Lower lobe of right lung (tissue), 2 donors: Measurements from ENCODE around the gene PIGH. TPM values are rescaled to one million over a fixed set of nuclear protein-coding genes. Genes with fewer than 3 reads are reported as not detected.
"Not testable (repeated sequence)": the region's sequence is repeated elsewhere in the genome, so short reads cannot be mapped to it uniquely, and the experiment has no call there.

ENCODE experiments used
- ATAC-seq, 2 donors: fragments of 200-7000 bp; cut with Tn5 transposase; one replicate each; pipeline ENCODE4 v1.9.1; 2020 to 2022; ENCODE audit warnings: mild to moderate bottlenecking in 2 of 2, moderate library complexity in 2 of 2
- DNase-seq: peaks from one replicate; pipeline ENCODE4 v3.0.0-alpha.2; 2020
- H3K27ac ChIP-seq: fragments of 200-600 bp; one replicate; pipeline ENCODE4 v1.8.0; 2022
- H3K27me3 ChIP-seq: fragments of 200-600 bp; one replicate; pipeline ENCODE4 v1.8.0; 2022; ENCODE audit warnings: low read depth
- H3K36me3 ChIP-seq: fragments of 200-600 bp; one replicate; pipeline ENCODE4 v1.8.0; 2022; ENCODE audit warnings: mild to moderate bottlenecking
- H3K4me1 ChIP-seq: fragments of 200-600 bp; one replicate; pipeline ENCODE4 v1.8.0; 2022
- H3K4me3 ChIP-seq: fragments of 200-600 bp; one replicate; pipeline ENCODE4 v1.8.0; 2022; ENCODE audit warnings: mild to moderate bottlenecking
- H3K9me3 ChIP-seq: fragments of 200-600 bp; one replicate; pipeline ENCODE4 v1.8.0; 2022
- CTCF ChIP-seq: fragments of 200-600 bp; IDR thresholded peaks from one replicate; pipeline ENCODE4 v1.8.0; 2022; ENCODE audit warnings: antibody characterized with exemption, mild to moderate bottlenecking
- intact Hi-C: fragments of 100-400 bp; cut with DNase I; formaldehyde crosslinking; loops from one replicate; pipeline ENCODE4 v1.11.0; 2022
- total RNA-seq: library from RNA; stranded (reverse); fragmentation: NEBNext Ultra II Directional; extraction: Animal tissue kit (Norgen Biotek cat#: 25700); gene quantifications from one replicate; pipeline ENCODE4 v1.2.1, GENCODE V29; 2021
- donor health status: DM: no; HTN: yes; CAD: no; lungs with severe emphysema.

The PIGH gene
- total RNA-seq, 1 donor from 2014 or later, result 17.2 TPM

- no peaks in the 10 kb centered on the region for H3K9me3 ChIP-seq
- DNase-seq (no peak), ATAC-seq (no peak)
Observed at GRCh38 chr14:67551123-67551522, 48.9 kb downstream of the PIGH start.

GRCh38 chr14:67549734-67550133 lies 50.3 kb downstream of the PIGH start:
- peaks cover 2% of the 10 kb centered on the region for H3K27me3 ChIP-seq
- no peak overlapping the region for H3K4me3 ChIP-seq
- DNase-seq, result no peak
- intact Hi-C loops, result no loop called here
- no peak for ATAC-seq
- no peaks in the 10 kb centered on the region for H3K4me1 ChIP-seq
- H3K27ac ChIP-seq, result no peak overlapping the region
- no peaks in the 10 kb centered on the region for H3K36me3 ChIP-seq
- H3K9me3 ChIP-seq, result no peaks in the 10 kb centered on the region
- no peak for TF ChIP-seq CTCF

More at GRCh38 chr14:67551123-67551522, 48.9 kb downstream of the PIGH start:
- no peak overlapping the region for H3K4me3 ChIP-seq
- H3K27me3 ChIP-seq, result peaks cover 2% of the 10 kb centered on the region
- no peak for TF ChIP-seq CTCF
- H3K4me1 ChIP-seq, result no peaks in the 10 kb centered on the region
- intact Hi-C loops, result no loop called here
- no peaks in the 10 kb centered on the region for H3K36me3 ChIP-seq
- H3K27ac ChIP-seq, result no peak overlapping the region

- Histone ChIP-seq H3K27me3 (peaks cover 2% of the 10 kb centered on the region), H3K27ac (no peak overlapping the region), H3K4me3 (no peak overlapping the region), H3K4me1 (no peaks in the 10 kb centered on the region), H3K9me3 (no peaks in the 10 kb centered on the region), H3K36me3 (no peaks in the 10 kb centered on the region)
- intact Hi-C loops, result no loop called here
- no peak for DNase-seq
- ATAC-seq, result peak in 1 of 2 donors; percentile 45
- TF ChIP-seq CTCF, result no peak
Observed at GRCh38 chr14:67547224-67547780, 52.8 kb downstream of the PIGH start.

- ATAC-seq (no peak), DNase-seq (no peak)
- H3K36me3 ChIP-seq, result no peaks in the 10 kb centered on the region
- intact Hi-C loops, result no loop called here
- H3K4me1 ChIP-seq, result no peaks in the 10 kb centered on the region
- TF ChIP-seq CTCF, result no peak
- no peaks in the 10 kb centered on the region for H3K27me3 ChIP-seq
- H3K9me3 ChIP-seq, result no peaks in the 10 kb centered on the region
- no peak overlapping the region for H3K27ac ChIP-seq
- no peak overlapping the region for H3K4me3 ChIP-seq
Observed at GRCh38 chr14:67544590-67544989, 55.5 kb downstream of the PIGH start.

GRCh38 chr14:67542620-67543019 lies 57.4 kb downstream of the PIGH start:
- intact Hi-C loops, H3K9me3 ChIP-seq: not testable (repeated sequence)

GRCh38 chr14:67541448-67542387 lies 58.4 kb downstream of the PIGH start:
- TF ChIP-seq CTCF, result no peak
- Histone ChIP-seq H3K27me3 (no peaks in the 10 kb centered on the region), H3K4me3 (no peak overlapping the region), H3K9me3 (no peaks in the 10 kb centered on the region), H3K27ac (no peak overlapping the region), H3K36me3 (no peaks in the 10 kb centered on the region), H3K4me1 (no peaks in the 10 kb centered on the region)
- intact Hi-C loops, result no loop called here
- ATAC-seq (no peak), DNase-seq (no peak)

More at GRCh38 chr14:67542620-67543019, 57.4 kb downstream of the PIGH start:
- not testable (repeated sequence) for H3K4me3 ChIP-seq, DNase-seq, H3K27ac ChIP-seq, H3K27me3 ChIP-seq, H3K36me3 ChIP-seq, H3K4me1 ChIP-seq, ATAC-seq
